Ascending aorta (tissue), 2 donors: ENCODE measurements around the gene CRACDL. TPM values are rescaled to one million over a fixed set of nuclear protein-coding genes. Genes with fewer than 3 reads are reported as not detected.

Source experiments
- DNase-seq, 2 donors: peaks; one replicate each; pipeline ENCODE4 v3.0.0-alpha.2; 2019; ENCODE audit warnings: low spot score in 2 of 2
- H3K27ac ChIP-seq, 2 donors: fragments of 200-600 bp; sonication (generic); one replicate each; pipeline ENCODE4 v1.5.1; 2016 to 2017; ENCODE audit warnings: mild to moderate bottlenecking in 1 of 2
- H3K27me3 ChIP-seq: fragments of 200-600 bp; sonication (generic); one replicate; pipeline ENCODE4 v1.5.1; 2017
- H3K36me3 ChIP-seq, 2 donors: fragments of 200-600 bp; sonication (generic); one replicate each; pipeline ENCODE4 v1.5.1; 2016
- H3K4me1 ChIP-seq, 2 donors: fragments of 200-600 bp; sonication (generic); one replicate each; pipeline ENCODE4 v1.5.1; 2016 to 2017; ENCODE audit warnings: mild to moderate bottlenecking in 1 of 2
- H3K4me3 ChIP-seq, 2 donors: fragments of 200-600 bp; sonication (generic); one replicate each; pipeline ENCODE4 v1.5.1; 2016 to 2017; ENCODE audit warnings: mild to moderate bottlenecking in 1 of 2
- H3K9me3 ChIP-seq, 2 donors: fragments of 200-600 bp; sonication (generic); one replicate each; pipeline ENCODE4 v1.5.1; 2016
- intact Hi-C: fragments of 100-400 bp; cut with DNase I; formaldehyde crosslinking; loops from one replicate; pipeline ENCODE4 v1.15.1; 2023
- total RNA-seq: library from RNA; depleted of rRNA; stranded (reverse); fragments of >200 nt; gene quantifications from one replicate; pipeline ENCODE4 v1.1.0, GENCODE V29; 2016
- TF ChIP-seq, protein P1 (sequence below), 3 experiments: fragments of 200-600 bp in 2 of 3; fragments of 450-650 bp in 1 of 3; sonication (generic) in 2 of 3; IDR thresholded peaks; one replicate each; pipeline ENCODE4 v1.5.1; 2016 to 2019; ENCODE audit warnings: antibody characterized with exemption in 3 of 3, mild to moderate bottlenecking in 1 of 3, moderate library complexity in 1 of 3

The CRACDL gene
- total RNA-seq, 1 donor from 2014 or later: 51.9 TPM

DNA sequence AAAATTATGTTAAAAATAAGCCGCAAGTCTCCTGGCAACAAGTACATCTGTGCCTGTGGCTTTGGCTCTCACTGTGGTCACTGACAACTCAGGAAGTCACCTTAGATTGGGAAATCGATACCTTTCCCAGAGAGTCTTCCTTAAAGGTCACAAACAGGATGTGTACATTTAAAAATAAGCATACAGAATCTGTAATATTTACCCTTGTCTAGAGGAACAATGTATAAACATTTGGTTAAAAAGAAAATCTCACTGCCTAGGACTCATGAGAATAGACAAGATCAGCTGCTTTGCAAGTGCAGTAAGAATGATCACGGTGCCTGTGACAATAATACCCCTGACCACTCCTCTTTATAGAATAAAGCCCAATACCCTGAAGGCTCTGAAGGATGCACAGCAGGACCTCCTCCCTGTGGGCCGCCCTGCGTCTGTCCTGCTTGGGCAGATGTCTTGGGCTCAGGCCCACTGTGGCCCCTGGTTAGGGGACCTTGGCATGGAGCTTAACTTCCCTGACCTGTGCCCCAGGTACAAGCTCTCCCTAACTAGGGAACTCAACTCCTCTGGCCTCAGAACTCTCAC, 107.1 kb downstream of the CRACDL start:
- Histone ChIP-seq H3K4me3 (no peak overlapping the region), H3K9me3 (no peaks in the 10 kb centered on the region), H3K4me1 (peaks cover 0 to under 1% of the 10 kb centered on the region in 2 donors), H3K27ac (no peak overlapping the region), H3K36me3 (no peaks in the 10 kb centered on the region), H3K27me3 (no peaks in the 10 kb centered on the region)
- intact Hi-C loops: no loop called here
- DNase-seq: no peak
- TF ChIP-seq, protein P1, sequence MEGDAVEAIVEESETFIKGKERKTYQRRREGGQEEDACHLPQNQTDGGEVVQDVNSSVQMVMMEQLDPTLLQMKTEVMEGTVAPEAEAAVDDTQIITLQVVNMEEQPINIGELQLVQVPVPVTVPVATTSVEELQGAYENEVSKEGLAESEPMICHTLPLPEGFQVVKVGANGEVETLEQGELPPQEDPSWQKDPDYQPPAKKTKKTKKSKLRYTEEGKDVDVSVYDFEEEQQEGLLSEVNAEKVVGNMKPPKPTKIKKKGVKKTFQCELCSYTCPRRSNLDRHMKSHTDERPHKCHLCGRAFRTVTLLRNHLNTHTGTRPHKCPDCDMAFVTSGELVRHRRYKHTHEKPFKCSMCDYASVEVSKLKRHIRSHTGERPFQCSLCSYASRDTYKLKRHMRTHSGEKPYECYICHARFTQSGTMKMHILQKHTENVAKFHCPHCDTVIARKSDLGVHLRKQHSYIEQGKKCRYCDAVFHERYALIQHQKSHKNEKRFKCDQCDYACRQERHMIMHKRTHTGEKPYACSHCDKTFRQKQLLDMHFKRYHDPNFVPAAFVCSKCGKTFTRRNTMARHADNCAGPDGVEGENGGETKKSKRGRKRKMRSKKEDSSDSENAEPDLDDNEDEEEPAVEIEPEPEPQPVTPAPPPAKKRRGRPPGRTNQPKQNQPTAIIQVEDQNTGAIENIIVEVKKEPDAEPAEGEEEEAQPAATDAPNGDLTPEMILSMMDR (IDR thresholded peaks at IDR 0.05): no peak

DNA sequence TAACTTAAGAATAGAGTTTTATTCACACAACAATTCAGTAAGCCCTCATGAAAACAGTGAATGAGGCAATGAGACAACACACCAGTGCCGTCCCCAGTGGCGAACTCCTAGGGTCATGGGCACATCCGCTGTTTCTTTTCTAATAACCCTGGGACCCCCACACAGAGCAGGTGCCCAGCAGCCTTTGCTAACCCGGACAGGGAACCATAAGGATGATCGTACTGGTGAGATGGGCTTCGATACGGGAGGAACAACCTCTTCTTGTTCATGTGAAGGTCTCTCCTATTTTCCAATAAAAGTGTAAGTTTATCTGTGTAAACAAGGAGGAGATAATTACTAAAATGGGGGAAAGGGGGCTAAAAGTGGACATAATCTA, 107.7 kb downstream of the CRACDL start:
- DNase-seq: no peak
- intact Hi-C loops: no loop called here
- TF ChIP-seq, protein P1 (IDR thresholded peaks at IDR 0.05): no peak
- Histone ChIP-seq H3K36me3 (no peaks in the 10 kb centered on the region), H3K27me3 (no peaks in the 10 kb centered on the region), H3K9me3 (no peaks in the 10 kb centered on the region), H3K27ac (no peak overlapping the region), H3K4me1 (peaks cover 0 to 3% of the 10 kb centered on the region in 2 donors), H3K4me3 (no peak overlapping the region)

DNA sequence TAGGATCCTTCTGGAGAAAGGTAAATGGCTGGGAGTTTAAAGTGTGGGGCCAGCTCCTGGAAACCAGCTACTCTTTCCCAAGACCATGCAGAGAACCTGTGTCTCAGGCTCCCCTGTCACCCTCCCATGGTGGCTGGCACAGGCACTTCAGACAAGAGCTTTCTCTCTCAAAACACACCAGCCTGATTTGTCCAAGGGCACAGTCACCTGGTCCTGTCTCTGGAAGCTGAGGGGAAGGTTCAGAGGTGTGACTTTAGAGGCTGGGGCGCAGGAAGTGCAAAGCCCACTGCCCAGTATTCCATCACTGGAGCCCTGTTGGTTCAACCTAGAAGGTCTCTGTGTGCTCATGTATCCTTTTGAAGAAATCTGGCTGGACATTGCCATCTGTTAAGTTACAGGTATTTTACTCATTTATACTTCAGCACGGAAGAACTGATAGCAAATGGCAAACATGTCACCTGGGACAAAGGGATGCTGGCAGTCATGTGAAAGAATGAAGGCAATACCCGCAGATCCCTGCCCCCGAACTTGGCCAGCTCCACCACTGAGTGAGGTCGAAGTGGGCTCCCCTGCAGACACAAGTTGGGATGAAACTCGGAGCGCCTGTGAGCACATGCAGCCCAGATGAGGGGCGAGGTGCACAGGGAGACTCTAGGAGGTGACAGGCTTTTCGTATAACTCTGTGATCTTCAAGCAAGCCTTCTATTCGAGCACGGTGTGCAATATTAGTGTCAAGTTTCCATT, 108.2 kb downstream of the CRACDL start:
- Histone ChIP-seq H3K27me3 (no peaks in the 10 kb centered on the region), H3K4me1 (peaks cover 3 to 8% of the 10 kb centered on the region in 2 donors), H3K4me3 (no peak overlapping the region), H3K9me3 (no peaks in the 10 kb centered on the region), H3K36me3 (no peaks in the 10 kb centered on the region), H3K27ac (no peak overlapping the region)
- no peak for DNase-seq
- intact Hi-C loops: no loop called here
- TF ChIP-seq, protein P1 (IDR thresholded peaks at IDR 0.05): no peak

DNA sequence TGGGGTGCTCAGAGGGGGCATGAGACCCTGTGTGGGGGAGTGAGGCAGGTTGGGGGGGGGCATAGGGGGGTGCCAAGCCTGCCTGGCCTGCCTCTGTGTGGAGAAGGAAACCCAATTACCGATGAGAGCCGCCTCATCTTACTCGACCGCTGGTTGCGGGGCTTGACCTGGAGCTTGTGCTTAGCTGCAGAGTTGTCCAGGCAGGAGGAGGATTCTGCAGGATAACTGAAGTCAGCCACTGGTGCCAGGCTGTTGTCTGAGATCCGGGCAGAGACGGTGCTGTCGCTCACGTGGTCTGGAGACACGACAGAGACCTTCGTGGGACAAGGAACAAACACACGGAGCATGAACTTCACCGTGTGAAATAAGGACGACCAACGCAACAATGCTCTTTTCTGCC, 109.2 kb downstream of the CRACDL start:
- no peak overlapping the region for H3K4me3 ChIP-seq
- no peaks in the 10 kb centered on the region for H3K27me3 ChIP-seq
- no peak overlapping the region for H3K27ac ChIP-seq
- H3K36me3 ChIP-seq: no peaks in the 10 kb centered on the region
- H3K9me3 ChIP-seq: no peaks in the 10 kb centered on the region
- peaks cover 3 to 10% of the 10 kb centered on the region in 2 donors for H3K4me1 ChIP-seq
- TF ChIP-seq, protein P1 (IDR thresholded peaks at IDR 0.05): no peak
- intact Hi-C loops: no loop called here
- DNase-seq: no peak

DNA sequence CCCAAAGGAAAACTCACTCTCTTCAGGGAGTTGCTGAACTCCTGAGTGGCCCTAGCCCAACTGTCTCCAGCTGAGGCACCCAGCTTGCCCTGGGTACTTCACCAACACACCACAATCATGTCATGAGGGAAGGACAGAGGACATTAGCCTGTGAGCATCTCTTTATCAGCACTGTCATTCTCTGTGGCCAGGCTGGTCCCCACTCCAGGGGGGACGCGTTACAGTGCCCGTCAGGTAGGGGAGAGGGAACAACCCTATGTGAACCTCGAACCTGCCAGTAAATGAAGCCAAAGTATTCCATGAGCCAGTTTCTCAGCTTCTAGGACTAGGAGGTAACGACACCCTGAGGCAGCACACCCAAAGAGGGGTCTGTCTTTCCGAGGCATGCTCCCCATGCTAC, 110.2 kb downstream of the CRACDL start:
- DNase-seq: no peak
- Histone ChIP-seq H3K27me3 (no peaks in the 10 kb centered on the region), H3K27ac (no peak overlapping the region), H3K4me3 (no peak overlapping the region), H3K4me1 (peaks cover 3 to 10% of the 10 kb centered on the region in 2 donors), H3K9me3 (no peaks in the 10 kb centered on the region), H3K36me3 (no peaks in the 10 kb centered on the region)
- TF ChIP-seq, protein P1 (IDR thresholded peaks at IDR 0.05): no peak
- intact Hi-C loops: no loop called here
